IPS-NIHi11 (cell line): Measurements from ENCODE around the gene STK10.
A peak's percentile ranks its signal among the peaks of the same experiment; 100 is the strongest.
"Not testable (repeated sequence)": the region's sequence is repeated elsewhere in the genome, so short reads cannot be mapped to it uniquely, and the experiment has no call there.

Experiments
- DNase-seq: peaks from one replicate; pipeline ENCODE4 v3.0.0; 2012; ENCODE audit warnings: mixed read lengths, low spot score

Gene STK10

DNA sequence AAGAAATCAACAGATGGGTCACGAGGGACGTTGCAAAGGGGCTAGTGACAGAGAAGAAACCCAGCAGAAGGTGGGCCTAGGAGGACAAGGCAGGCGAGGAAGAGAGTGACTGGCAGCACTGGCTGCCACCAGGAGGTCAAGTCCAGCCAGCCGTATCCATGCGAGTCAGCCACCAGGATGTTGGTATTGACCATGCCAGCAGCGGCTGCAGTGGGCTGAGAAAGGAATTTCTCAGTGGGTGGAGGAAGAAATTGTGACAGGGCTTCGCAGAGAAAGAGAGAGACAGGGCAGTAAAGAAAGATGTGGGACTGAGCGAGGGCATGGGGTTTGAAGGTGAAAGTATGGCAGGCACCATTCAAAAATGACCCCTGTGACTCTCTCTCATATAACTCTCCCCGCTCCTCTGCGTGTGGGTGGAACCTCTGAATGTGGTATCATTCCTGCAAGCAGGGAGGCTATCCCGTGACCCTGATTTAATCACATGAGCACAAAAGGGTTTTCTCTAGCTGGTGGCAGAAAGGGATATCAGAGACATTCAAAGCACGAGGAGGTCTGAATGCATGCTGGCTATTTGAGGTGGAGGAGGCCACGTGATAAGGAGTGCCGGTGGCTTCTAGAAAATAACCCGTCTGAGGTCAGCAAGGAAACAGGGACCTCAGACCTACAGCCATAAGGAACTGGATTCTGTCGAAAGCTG lies 136.2 kb downstream of the STK10 start:
- DNase-seq: no peak

DNA sequence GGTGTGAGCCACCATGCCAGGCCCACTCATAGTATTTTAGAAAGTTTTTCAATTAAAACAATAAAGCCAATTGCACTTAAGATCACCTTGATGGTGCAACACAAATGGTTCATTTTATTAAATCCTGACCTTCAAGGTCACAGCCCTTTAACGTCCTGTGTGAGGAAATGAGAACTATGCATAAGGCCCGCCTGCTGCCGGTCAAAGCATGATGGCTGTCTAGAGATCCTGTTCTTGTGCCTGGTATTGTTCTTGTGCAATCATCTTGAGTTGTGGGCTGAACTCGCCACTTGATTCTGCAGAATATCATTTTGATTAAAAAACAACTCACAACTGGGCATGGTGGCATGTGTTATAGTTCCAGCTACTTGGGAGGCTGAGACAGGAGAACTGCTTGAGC lies 137.9 kb downstream of the STK10 start:
- DNase-seq: no peak

- no peak for DNase-seq
Measured at GRCh38 chr5:172049226-172049796, 138.7 kb downstream of the STK10 start.

GRCh38 chr5:172048539-172049101 lies 139.4 kb downstream of the STK10 start:
- no peak for DNase-seq

- DNase-seq: no peak
Measured at GRCh38 chr5:172048170-172048422, 139.9 kb downstream of the STK10 start.

- DNase-seq: no peak
Measured at GRCh38 chr5:172046593-172046992, 141.4 kb downstream of the STK10 start.

DNA sequence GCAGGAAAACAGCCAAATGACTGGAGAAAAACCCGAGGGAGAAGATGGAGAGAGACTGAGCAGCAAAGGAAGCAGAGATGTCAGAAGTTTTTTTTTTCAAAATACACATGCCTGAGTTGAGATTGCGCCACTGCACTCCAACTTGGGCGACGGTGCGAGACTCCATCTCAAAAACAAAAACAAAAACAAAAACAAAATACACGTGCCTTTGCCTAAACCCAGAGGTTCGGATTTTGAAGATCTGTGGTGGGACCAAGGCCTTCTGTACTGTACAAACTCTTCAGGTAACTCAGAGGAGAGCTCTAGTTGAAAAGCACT lies 142.8 kb downstream of the STK10 start:
- no peak for DNase-seq

- peak; percentile 54 for DNase-seq
Measured at GRCh38 chr5:172044631-172045314, 143.3 kb downstream of the STK10 start.

GRCh38 chr5:172043865-172044264 lies 144.2 kb downstream of the STK10 start:
- no peak for DNase-seq

DNA sequence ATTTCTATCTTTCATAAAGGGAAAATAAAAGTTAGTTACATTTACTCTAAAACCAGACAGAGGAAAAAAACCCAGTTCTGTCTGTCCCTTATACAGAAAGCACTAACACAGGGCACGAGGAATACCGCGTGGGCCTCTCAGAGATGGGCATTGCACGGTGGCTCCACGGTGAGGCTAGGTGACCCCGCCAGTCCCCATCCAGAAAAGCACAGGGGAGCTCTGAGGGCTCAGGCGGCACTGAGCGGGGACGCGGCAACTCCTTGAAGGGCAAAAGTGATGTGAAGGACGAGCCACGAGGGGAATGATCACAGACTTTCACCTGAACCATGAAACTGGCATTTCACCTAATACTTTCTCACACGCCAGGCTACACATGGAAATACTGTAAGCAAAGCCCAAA lies 145.8 kb downstream of the STK10 start:
- no peak for DNase-seq

- no peak for DNase-seq
Measured at GRCh38 chr5:172038167-172038566, 149.9 kb downstream of the STK10 start.

DNA sequence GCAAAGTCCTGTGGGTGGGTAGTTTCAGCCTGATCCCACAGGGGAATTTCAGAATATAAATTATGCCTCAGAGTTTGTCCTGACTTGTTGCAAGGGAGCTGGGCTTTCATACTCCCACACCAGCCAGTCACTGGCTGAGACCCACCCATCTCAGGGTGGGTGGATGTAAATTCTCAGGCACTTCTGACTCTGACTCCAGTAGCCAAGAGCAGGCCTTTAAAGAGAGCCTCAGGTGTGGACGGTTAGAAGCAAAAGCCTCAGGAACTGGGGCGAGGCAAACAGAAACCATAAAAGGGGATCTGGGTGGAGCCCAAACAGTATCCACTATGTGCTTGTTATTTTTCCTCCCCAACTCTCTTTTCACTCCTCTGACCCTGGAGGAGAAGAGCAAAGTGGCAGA lies 153.0 kb downstream of the STK10 start:
- DNase-seq: no peak

- DNase-seq: no peak
Measured at GRCh38 chr5:172031894-172032461, 156.0 kb downstream of the STK10 start.

- DNase-seq: no peak
Measured at GRCh38 chr5:172029876-172030275, 158.1 kb downstream of the STK10 start.

- DNase-seq: no peak
Measured at GRCh38 chr5:172028167-172028566, 159.9 kb downstream of the STK10 start.

DNA sequence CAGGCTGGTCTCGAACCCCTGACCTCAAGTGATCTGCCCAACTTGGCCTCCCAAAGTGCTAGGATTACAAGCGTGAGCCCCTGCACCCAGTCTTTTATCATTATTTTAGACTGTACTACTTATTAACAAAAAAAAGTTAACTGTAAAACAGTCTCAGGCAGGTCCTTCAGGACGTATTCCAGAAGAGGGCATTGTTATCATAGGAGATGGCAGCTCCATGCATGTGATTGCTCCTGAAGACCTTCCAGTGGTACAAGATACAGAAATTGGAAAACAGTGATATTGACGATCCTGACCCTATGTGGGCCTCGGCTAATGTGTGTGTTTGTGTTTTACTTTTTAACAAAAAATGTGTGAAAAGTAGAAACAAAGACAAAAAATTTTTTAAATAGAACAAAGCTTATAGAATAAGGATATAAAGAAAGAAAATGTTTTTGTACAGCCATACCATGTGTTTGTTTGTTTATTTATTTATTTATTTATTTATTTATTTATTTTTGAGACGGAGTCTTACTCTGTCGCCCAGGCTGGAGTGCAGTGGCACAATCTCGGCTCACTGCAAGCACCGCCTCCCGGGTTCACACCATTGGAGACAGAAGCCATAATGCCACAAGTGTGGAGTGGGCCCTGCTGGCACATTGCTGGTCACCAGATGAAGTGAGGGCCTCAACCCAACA lies 167.8 kb downstream of the STK10 start:
- DNase-seq: not testable (repeated sequence)

- DNase-seq: no peak
Measured at GRCh38 chr5:172015346-172015745, 172.7 kb downstream of the STK10 start.

GRCh38 chr5:172010278-172010677 lies 177.7 kb downstream of the STK10 start:
- DNase-seq: no peak

- DNase-seq: no peak
Measured at GRCh38 chr5:172009536-172010270, 178.3 kb downstream of the STK10 start.

GRCh38 chr5:172008689-172009141 lies 179.3 kb downstream of the STK10 start:
- peak; percentile 44 for DNase-seq

GRCh38 chr5:172008111-172008455 lies 179.9 kb downstream of the STK10 start:
- DNase-seq: no peak
